Psoas muscle (tissue), 8 donors: ENCODE measurements around the gene NR0B1. TPM values are rescaled to one million over a fixed set of nuclear protein-coding genes. Genes with fewer than 3 reads are reported as not detected.

Source experiments
- ATAC-seq, 4 donors: fragments of 200-7000 bp; cut with Tn5 transposase; one replicate each; pipeline ENCODE4 v1.9.1; 2020; ENCODE audit warnings: moderate library complexity in 3 of 4, mild to moderate bottlenecking in 2 of 4
- DNase-seq, 2 donors: peaks; one replicate each; pipeline ENCODE4 v3.0.0-alpha.2; 2020
- H3K27ac ChIP-seq: fragments of 200-600 bp; one replicate; pipeline ENCODE4 v1.8.0; 2022
- H3K27me3 ChIP-seq, 3 donors: fragments of 200-600 bp in 1 of 3; one replicate each; pipeline versions ENCODE4 v1.6.1 to v1.8.0; 2013 to 2022; ENCODE audit warnings: low read length in 2 of 3, mild to moderate bottlenecking in 2 of 3, moderate library complexity in 1 of 3; ENCODE audit not compliant: insufficient read depth in 3 of 3
- H3K36me3 ChIP-seq, 2 donors: fragments of 200-600 bp in 1 of 2; one replicate each; pipeline versions ENCODE4 v1.6.1 to v1.8.0; 2013 to 2022; ENCODE audit warnings: low read depth in 1 of 2, mild to moderate bottlenecking in 1 of 2, moderate library complexity in 1 of 2; ENCODE audit not compliant: insufficient read depth in 1 of 2
- H3K4me1 ChIP-seq: fragments of 200-600 bp; one replicate; pipeline ENCODE4 v1.8.0; 2022
- H3K4me3 ChIP-seq: fragments of 200-600 bp; one replicate; pipeline ENCODE4 v1.8.0; 2022; ENCODE audit warnings: mild to moderate bottlenecking
- H3K9me3 ChIP-seq: fragments of 200-600 bp; one replicate; pipeline ENCODE4 v1.8.0; 2022
- WGBS, 3 donors: extraction: QIAGEN DNeasy Blood & Tissue Kit; methylation state at CpG; one replicate each; pipeline versions ENCODE4 v1.1.6 to v1.1.7; 2013; 5-methylcytosine and 5-hydroxymethylcytosine counted together
- intact Hi-C, 2 donors: fragments of 100-400 bp; cut with DNase I; formaldehyde crosslinking; loops; one replicate each; pipeline versions ENCODE4 v1.11.0 to v1.14.2; 2022
- polyA plus RNA-seq, 3 donors: library from polyadenylated mRNA; stranded (reverse); fragments of 200-250 nt; gene quantifications; one replicate each; pipeline ENCODE4 v1.2.3, GENCODE V29; 2013
- total RNA-seq, 4 donors: library from RNA; stranded (reverse); fragmentation: NEBNext Ultra II Directional in 2 of 4; extraction: Animal tissue kit (Norgen Biotek cat#: 25700) in 2 of 4; gene quantifications; one replicate each; pipeline versions ENCODE4 v1.2.1 to v1.2.4, GENCODE V29; 2021 to 2023
- TF ChIP-seq, protein P1 (sequence below): fragments of 200-600 bp; IDR thresholded peaks from one replicate; pipeline ENCODE4 v1.8.0; 2022; ENCODE audit warnings: antibody characterized with exemption
- donor health status: healthy with polysubstance abuse.
- donor health status: DM: no; HTN: no; CAD: no; lungs with moderate emphysema.
- donor health status: Bipolar disorder and iron deficiency.
- donor health status: healthy.
- donor health status: DM: yes; HTN: yes; CAD: no.
- donor health status: DM: no; HTN: no; CAD: no.
- donor health status: DM: no; HTN: no; CAD: no.
- donor health status: DM: yes; HTN: yes; CAD: no.

Gene NR0B1
- total and polyA plus RNA-seq, 7 donors = 0.01 to 0.05 TPM; not detected in 5

GRCh38 chrX:30310429-30311206 lies 1.4 kb upstream of the NR0B1 start:
- Histone ChIP-seq H3K9me3 (no peaks in the 10 kb centered on the region), H3K4me3 (no peak overlapping the region), H3K36me3 (no peaks in the 10 kb centered on the region), H3K4me1 (no peaks in the 10 kb centered on the region), H3K27me3 (peaks cover 0 to 28% (median 8%) of the 10 kb centered on the region in 3 donors), H3K27ac (no peak overlapping the region)
- ATAC-seq (no peak), DNase-seq (no peak)
- 73 to 80% (median 77%) methylated on average over 5 of the region's 5 CpGs for WGBS, 3 donors
- TF ChIP-seq, protein P1, sequence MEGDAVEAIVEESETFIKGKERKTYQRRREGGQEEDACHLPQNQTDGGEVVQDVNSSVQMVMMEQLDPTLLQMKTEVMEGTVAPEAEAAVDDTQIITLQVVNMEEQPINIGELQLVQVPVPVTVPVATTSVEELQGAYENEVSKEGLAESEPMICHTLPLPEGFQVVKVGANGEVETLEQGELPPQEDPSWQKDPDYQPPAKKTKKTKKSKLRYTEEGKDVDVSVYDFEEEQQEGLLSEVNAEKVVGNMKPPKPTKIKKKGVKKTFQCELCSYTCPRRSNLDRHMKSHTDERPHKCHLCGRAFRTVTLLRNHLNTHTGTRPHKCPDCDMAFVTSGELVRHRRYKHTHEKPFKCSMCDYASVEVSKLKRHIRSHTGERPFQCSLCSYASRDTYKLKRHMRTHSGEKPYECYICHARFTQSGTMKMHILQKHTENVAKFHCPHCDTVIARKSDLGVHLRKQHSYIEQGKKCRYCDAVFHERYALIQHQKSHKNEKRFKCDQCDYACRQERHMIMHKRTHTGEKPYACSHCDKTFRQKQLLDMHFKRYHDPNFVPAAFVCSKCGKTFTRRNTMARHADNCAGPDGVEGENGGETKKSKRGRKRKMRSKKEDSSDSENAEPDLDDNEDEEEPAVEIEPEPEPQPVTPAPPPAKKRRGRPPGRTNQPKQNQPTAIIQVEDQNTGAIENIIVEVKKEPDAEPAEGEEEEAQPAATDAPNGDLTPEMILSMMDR = no peak
- intact Hi-C loops = no loop called here

DNA sequence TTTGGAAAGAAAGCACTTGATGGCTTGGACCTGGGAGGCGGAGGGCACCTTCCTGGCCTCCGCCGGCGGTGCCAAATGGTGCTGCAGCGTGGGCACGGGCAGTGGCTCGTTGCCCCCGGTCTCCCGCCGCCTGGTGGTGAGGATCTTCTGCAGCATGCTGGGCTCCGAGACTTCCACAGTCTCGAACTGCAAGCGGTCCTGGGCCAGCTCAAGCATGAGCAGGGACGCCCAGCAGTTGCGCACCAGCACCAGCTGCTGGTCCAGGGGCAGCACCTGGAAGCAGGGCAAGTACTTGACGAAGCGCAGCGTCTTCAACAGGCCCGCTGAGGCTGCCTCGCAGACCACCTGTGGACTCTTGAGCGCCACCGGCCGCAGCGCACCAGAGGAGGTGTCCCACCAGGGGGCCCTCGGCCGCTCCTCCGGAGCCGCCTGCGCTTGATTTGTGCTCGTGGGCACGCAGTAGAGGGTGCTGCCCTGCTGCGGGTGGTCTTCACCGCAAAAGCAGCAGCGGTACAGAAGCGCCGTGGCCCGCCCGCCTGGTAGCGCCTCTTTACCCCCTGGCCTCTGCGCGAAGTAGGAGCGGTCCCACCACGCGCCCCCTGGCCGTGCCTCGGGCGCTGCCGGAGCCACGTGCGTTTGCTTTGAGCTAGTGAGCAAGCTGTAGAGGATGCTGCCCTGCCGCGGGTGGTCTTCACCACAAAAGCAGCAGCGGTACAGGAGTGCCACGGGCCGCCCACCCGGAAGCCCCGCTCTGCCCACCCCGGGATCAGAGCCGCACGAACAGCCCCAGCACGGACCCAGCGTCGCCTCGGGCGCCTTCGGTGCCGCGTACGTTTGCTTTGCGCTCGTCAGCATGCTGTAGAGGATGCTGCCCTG lies 689 bp downstream of the NR0B1 start:
- 1 to 29% (median 3%) methylated on average over 22 to 71 of the region's 71 CpGs for WGBS, 3 donors

GRCh38 chrX:30307466-30307865 lies 1.7 kb downstream of the NR0B1 start:
- no peak overlapping the region for H3K4me3 ChIP-seq

More for the DNA sequence above, 689 bp downstream of the NR0B1 start:
- TF ChIP-seq, protein P1 = no peak
- Histone ChIP-seq H3K4me1 (no peaks in the 10 kb centered on the region), H3K9me3 (no peaks in the 10 kb centered on the region), H3K36me3 (no peaks in the 10 kb centered on the region), H3K27ac (no peak overlapping the region), H3K27me3 (peaks cover 0 to 25% (median 8%) of the 10 kb centered on the region in 3 donors), H3K4me3 (peak overlapping the region; percentile 11)
- intact Hi-C loops = no loop called here
- peak; percentile 20 to 48 for DNase-seq
- ATAC-seq = peak in 1 of 4 donors; percentile 19

GRCh38 chrX:30304866-30305265 lies 4.3 kb downstream of the NR0B1 start:
- WGBS, 3 donors = 65 to 85% (median 79%) methylated on average over 6 of the region's 6 CpGs
- Histone ChIP-seq H3K27ac (no peak overlapping the region), H3K9me3 (no peaks in the 10 kb centered on the region), H3K36me3 (no peaks in the 10 kb centered on the region), H3K4me3 (no peak overlapping the region), H3K4me1 (no peaks in the 10 kb centered on the region), H3K27me3 (peaks cover 0 to 28% (median 8%) of the 10 kb centered on the region in 3 donors)
- TF ChIP-seq, protein P1 = no peak
- DNase-seq (no peak), ATAC-seq (no peak)
- intact Hi-C loops = no loop called here

More at GRCh38 chrX:30307466-30307865, 1.7 kb downstream of the NR0B1 start:
- TF ChIP-seq, protein P1 = no peak
- WGBS, 3 donors = 33 to 70% (median 56%) methylated on average over 1 of the region's 1 CpG
- H3K27me3 ChIP-seq = peaks cover 0 to 25% (median 8%) of the 10 kb centered on the region in 3 donors
- no peaks in the 10 kb centered on the region for H3K9me3 ChIP-seq
- H3K27ac ChIP-seq = no peak overlapping the region
- DNase-seq = no peak
- intact Hi-C loops = no loop called here
- ATAC-seq = no peak
- H3K4me1 ChIP-seq = no peaks in the 10 kb centered on the region
- H3K36me3 ChIP-seq = no peaks in the 10 kb centered on the region
